ENCODE results near the gene SRCAP.

Gene SRCAP

DNA sequence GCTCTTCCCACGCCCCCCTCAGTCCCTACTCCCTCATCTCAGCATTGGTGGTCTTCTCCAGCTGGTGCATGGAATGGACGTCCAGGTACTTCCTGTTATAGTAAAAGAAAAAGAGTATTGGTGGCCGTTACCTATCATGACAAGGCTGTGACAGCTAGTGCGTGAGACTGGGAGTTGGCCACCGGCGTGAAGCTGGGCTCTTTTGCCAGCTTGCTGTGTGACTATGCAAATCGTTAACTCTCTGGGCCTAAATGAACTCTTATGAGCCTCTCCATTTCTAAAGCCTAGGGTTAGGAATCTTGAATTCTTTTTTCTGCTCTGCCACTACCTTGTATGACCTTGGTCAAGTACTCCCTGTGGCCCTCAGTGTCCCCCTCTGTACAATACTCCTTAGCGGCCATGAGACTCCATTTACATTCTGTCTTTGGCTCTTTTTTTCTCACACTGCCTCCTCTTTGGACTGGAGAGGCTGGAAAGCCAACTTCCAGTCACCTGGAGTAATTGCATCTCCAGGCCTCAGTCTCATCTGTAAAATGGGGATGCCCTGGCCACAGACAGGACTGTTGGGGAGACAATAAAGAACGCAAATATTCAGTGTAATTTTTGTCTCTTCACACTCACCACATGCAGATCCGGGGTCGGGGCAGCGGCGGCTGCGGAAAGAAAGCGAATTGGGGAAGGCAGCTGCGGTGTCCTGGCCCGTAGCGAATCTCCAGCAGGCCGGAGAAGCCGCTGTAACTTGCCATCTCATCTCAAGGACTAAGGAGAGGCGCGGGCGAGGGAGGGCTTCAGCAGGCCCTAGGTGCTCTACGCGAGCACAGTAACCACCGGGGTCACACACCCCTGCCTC is 61.8 kb downstream of the SRCAP start:
- no peak for DNase-seq

DNA sequence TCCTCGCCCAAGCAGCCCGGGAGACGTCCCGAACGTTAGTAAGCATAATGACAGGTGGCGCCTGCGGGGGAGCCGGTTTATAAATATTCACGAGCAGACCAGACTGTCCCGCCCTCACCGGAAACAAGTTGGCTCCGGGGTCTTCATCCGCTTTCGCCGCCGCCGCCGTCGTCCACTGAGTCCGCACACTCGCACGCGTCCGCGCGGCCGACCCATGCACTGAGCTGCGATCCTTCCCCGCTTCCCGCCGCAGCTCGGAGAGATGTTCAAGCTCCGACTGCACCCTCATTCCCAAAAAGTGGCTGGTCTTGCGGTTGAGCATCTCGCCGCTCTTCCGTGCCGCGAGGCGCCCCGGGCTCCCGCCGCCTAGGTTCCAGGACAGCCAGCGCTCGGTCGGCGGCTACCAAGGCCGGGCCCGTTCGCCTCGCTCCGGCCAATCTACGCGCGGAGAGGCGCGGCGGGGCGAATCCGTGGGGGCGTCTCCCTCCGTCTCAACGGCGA is 62.5 kb downstream of the SRCAP start:
- peak; percentile 41 for DNase-seq

DNA sequence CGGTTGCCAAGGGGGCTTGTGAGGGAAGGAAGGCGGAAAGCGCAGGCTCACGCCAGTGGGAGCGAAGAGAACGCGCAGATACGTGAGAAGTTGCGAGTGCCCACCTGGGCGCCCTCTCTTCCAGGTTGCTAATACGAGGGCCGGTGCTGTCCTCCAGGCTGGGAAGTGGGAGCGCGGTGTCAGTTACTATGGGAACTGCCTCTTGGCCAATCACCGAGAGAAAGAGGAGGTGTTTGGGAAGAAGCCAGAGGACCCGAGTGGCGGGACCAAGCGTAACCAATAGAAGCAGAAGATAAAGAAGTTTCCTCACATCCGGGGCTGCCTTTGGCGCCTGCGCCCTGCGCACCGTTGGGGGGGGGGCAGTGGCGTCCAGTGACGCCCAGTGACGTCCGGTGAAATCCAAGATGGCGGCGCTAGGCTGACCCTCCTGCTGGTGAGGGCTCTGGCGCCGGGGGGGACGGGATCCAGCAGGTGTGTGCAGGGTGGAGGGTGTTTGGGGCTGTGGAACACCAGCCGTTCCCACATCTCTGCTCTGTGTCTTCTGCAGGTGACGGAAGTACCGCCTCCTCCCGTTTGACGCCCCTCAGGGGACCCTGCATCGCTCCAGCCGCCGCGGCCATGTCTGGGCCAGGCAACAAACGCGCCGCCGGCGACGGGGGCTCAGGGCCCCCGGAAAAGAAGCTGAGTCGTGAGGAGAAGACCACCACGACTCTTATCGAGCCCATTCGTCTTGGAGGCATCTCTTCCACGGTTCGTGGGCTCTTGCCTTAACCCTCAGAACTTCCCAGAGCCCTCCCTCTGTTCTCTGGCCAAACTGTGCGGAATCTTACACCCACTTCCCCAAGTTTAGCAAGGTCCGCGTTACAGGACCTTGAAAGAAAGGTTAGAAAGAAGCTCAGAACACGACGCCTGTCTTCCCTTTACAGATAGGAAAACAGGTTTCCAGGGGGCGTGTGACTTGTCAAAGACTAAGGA is 63.2 kb downstream of the SRCAP start, which contains the start of the genes CFAP119 and RNF40:
TSS of gene CFAP119 (minus strand) at position 135 of the 975 bp plus-strand sequence. CDS start 314 bp downstream, outside the sequence.
TSS of gene RNF40 (plus strand) at position 395 of the 975 bp plus-strand sequence. CDS start at position 619, 224 bp downstream.
- DNase-seq = peak; percentile 89

GRCh38 chr16:30762991-30763725 is 64.2 kb downstream of the SRCAP start:
- no peak for DNase-seq

DNA sequence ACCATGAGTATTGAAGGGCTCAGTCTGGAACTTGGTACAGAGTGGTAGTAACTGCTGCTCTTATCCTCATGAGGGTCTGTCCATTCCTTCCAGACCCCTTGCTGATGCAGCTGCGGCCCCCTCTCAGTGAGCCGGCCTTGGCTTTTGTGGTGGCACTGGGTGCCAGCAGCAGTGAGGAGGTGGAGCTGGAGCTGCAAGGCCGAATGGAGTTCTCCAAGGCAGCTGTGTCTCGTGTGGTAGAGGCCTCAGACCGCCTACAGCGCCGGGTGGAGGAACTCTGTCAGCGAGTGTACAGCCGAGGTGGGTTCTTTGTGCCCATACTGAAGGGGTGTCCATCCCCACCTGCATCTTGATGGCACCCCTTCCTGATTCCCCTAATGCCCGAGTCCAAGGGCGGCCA is 65.1 kb downstream of the SRCAP start:
- no peak for DNase-seq

DNA sequence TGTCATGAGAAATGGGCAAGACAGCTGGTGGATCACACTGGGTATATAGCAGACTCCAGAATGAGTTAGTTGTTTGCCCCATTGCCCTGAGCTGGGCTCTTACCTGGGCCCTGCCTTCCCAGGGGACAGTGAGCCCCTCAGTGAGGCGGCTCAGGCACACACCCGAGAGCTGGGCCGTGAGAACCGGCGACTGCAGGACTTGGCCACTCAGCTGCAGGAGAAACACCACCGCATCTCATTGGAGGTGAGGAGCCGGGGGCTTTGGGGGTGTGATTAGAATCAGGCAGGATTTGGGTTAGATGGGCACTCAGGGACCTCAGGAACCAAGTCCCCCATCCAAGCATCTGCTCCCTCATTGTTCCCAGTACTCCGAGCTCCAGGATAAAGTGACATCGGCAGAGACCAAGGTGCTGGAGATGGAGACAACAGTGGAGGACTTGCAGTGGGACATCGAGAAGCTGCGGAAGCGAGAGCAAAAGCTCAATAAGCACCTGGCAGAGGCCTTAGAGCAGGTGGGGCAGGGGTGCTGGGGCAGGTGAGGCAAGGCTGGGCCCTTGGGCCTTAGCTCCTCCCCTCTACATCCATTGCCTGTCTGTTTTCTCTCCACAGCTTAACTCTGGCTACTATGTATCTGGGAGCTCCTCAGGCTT is 66.0 kb downstream of the SRCAP start:
- peak; percentile 10 for DNase-seq

GRCh38 chr16:30766206-30766932 is 67.4 kb downstream of the SRCAP start:
- no peak for DNase-seq

DNA sequence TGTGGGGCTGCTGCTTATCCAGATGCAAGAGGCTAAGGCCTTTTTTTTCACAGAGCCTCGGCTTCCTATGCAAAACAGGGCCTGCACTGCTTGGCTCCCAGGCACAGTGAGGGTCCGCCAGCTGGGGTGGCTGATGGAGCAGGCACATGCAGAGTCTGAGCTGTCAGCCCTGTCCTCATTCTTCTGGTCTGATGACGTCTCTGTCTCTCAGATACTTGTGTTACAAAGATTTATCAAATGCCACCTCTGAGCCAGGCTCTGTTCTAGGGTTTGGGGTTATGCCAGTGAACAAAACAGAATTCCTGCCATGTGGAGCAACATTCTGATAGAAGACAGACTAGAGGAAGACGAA is 67.9 kb downstream of the SRCAP start:
- DNase-seq = no peak

- no peak for DNase-seq
Observed at GRCh38 chr16:30767767-30768465, 68.9 kb downstream of the SRCAP start.

DNA sequence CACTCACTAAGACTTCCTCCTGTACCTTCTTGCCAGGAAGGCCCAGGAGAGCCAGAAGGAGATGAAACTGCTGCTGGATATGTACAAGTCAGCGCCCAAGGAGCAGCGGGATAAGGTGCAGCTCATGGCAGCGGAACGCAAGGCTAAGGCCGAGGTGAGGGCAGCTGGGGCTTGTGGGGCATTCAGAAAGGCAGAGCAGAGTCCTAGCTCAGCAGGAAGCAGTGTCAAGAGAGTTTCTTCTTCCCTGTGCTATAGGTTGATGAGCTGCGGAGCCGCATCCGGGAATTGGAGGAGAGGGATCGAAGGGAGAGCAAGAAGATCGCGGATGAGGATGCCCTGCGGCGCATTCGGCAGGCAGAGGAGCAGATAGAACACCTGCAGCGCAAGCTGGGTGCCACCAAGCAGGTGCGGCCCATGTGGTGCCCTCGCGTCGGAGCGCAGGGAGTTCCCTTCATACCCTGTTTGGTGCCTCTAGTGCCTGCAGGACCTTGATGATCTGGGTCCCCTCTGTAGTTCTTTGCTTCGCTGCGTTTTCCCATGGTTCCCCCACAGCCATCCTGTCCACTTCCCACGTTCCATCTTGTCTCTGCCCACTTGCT is 69.7 kb downstream of the SRCAP start:
- DNase-seq = no peak

GRCh38 chr16:30769379-30770089 is 70.6 kb downstream of the SRCAP start:
- DNase-seq = no peak

- DNase-seq = no peak
Observed at GRCh38 chr16:30771726-30772125, 72.8 kb downstream of the SRCAP start.

DNA sequence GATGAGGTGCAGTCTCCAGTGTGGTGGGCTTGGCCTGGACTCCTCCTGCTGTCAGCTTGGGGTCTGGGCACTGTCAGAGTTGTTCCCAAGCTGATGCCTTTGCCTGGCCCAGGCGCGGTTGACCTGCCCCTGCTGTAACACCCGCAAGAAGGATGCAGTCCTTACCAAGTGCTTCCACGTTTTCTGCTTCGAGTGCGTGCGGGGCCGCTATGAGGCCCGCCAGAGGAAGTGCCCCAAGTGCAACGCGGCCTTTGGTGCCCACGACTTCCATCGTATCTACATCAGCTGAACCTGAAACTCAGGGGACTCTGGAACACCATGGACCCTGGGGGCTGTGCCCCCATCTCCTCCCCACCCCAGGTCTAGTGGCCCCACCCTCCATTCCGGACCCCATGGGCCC is 74.9 kb downstream of the SRCAP start:
- no peak for DNase-seq

GRCh38 chr16:30774367-30775130 is 75.6 kb downstream of the SRCAP start:
- DNase-seq = no peak

GRCh38 chr16:30775131-30775391 is 76.1 kb downstream of the SRCAP start:
- no peak for DNase-seq

DNA sequence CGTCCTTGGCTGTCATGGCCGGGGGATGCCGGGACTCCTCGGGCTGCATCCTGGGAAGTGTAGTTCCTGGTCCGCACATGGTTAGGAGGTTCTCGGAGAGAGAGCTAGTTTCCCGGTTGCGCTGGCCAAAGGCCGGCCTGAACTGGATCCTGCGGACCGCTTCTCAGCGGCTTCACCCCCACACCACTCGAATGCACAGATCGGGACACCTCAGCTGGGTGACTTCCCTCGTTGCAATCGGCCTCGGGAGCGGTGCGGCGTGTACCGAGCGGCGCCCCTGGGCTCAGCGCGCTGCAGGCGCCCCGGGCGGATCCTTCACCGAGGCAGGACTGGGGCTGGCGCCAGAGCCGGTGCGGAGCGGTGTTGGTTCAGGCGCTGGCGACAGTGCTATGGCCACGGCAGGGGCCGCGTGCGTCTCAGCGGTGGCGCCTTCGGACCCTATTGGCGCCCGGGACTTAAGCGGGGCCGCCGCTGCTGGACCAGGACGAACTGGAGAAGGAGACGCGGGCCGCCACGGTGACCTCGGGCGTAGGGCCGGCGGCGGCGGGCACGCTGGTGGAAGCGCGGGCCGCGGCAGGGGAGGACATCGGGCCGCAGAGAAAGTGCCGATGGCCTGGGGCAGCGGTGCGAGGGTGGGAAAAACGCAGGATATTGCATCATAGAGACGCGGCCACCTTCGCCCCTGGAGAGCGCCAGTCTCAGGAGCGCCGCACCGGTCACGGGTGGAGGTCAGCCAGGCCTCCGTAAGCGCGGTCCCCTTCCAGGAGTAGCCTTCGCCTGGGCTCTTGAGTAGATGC is 76.6 kb downstream of the SRCAP start:
- DNase-seq = peak; percentile 66

GRCh38 chr16:30777591-30778297 is 78.8 kb downstream of the SRCAP start:
- DNase-seq = no peak
